OCI-LY7 (cell line): Measurements from ENCODE around the gene PTH2.
"Not testable (repeated sequence)": the region's sequence is repeated elsewhere in the genome, so short reads cannot be mapped to it uniquely, and the experiment has no call there.

ENCODE experiments used
- CTCF ChIP-seq: fragments of 200-600 bp; sonication (generic); conservative IDR thresholded peaks from 2 replicates; pipeline ENCODE4 v1.5.1; 2014; ENCODE audit warnings: mild to moderate bottlenecking, antibody characterized with exemption, low read length, moderate library complexity, mixed read lengths
- EZH2phosphoT487 ChIP-seq: fragments of 200-600 bp; sonication (generic); IDR thresholded peaks from 2 replicates; pipeline ENCODE4 v1.6.1; 2018; ENCODE audit warnings: low read depth, borderline replicate concordance, mild to moderate bottlenecking, mixed run types, antibody characterized with exemption, low read length, moderate library complexity, mixed read lengths

GRCh38 chr19:49461130-49461529 lies 37.9 kb upstream of the PTH2 start:
- TF ChIP-seq CTCF, EZH2phosphoT487: not testable (repeated sequence)
